ENCODE data around the gene DRD3. TPM values are rescaled to one million over a fixed set of nuclear protein-coding genes. Genes with fewer than 3 reads are reported as not detected.

The DRD3 gene
- total RNA-seq, 1 donor from 2014 or later = not detected

GRCh38 chr3:114151091-114151490, 27.8 kb downstream of the DRD3 start:
- H3K4me1 ChIP-seq (ENCODE audit: insufficient read depth, low read length) = no peaks in the 10 kb centered on the region
- Mint-ChIP-seq H3K27me3 (ENCODE audit: low read depth, unreplicated experiment) (peaks cover 22% of the 10 kb centered on the region), H3K36me3 (ENCODE audit: low read depth, unreplicated experiment) (no peaks in the 10 kb centered on the region), H3K4me1 (ENCODE audit: low read depth, unreplicated experiment) (no peaks in the 10 kb centered on the region), H3K4me3 (ENCODE audit: unreplicated experiment) (no peak overlapping the region), H3K27ac (ENCODE audit: unreplicated experiment) (no peak overlapping the region), H3K9me3 (ENCODE audit: unreplicated experiment) (no peaks in the 10 kb centered on the region)
- H3K4me2 ChIP-seq (ENCODE audit: low read length) = no peak overlapping the region
- H3K36me3 ChIP-seq (ENCODE audit: insufficient read depth, low read length) = no peaks in the 10 kb centered on the region
- no peak overlapping the region for H3K4me3 ChIP-seq (ENCODE audit: insufficient read depth, low read depth, low read length)
- DNase-seq (ENCODE audit: low read depth) (no peak), FAIRE-seq (no peak)
- H3K27me3 ChIP-seq (ENCODE audit: insufficient read depth, low read length) = peaks cover 4% of the 10 kb centered on the region
- TF ChIP-seq EZH2 (IDR thresholded peaks at IDR 0.05; ENCODE audit: insufficient read depth, low read length) (no peak), CTCF (IDR thresholded peaks at IDR 0.05; ENCODE audit: insufficient read depth, low read depth, low read length) (no peak)
- no peak overlapping the region for H2AFZ ChIP-seq (ENCODE audit: low read depth, low read length)
- no peak overlapping the region for H3K27ac ChIP-seq (ENCODE audit: low read depth, low read length)
- no peaks in the 10 kb centered on the region for H3K79me2 ChIP-seq (ENCODE audit: insufficient read depth, low read length)
- H3K9me3 ChIP-seq (ENCODE audit: insufficient read depth, low read depth, low read length) = no peaks in the 10 kb centered on the region
- no peaks in the 10 kb centered on the region for H4K20me1 ChIP-seq (ENCODE audit: insufficient read depth, low read length)
- H3K9ac ChIP-seq (ENCODE audit: low read length) = no peak overlapping the region

DNA sequence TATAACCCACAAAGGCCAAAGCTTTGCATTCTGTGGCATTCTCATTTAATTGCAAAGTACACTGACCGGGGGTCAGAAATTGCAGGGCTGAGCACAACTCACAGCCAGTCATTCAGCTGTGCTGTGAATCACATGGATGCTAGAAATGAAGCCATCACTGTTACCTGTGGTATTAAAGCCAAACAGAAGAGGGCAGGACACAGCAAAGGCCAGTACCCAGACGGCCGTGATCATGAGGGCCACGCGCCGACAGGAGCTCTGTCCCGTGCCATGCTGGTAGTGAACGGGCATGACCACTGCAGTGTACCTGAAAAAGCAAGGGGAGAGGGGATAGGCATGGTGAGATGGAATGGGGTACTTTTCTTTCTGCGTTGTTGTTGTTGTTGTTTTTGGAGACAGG, 31.6 kb downstream of the DRD3 start:
- H3K4me3 ChIP-seq (ENCODE audit: insufficient read depth, low read depth, low read length) = no peak overlapping the region
- Mint-ChIP-seq H3K9me3 (ENCODE audit: unreplicated experiment) (no peaks in the 10 kb centered on the region), H3K36me3 (ENCODE audit: low read depth, unreplicated experiment) (no peaks in the 10 kb centered on the region), H3K27me3 (ENCODE audit: low read depth, unreplicated experiment) (peaks cover 6% of the 10 kb centered on the region), H3K27ac (ENCODE audit: unreplicated experiment) (no peak overlapping the region), H3K4me3 (ENCODE audit: unreplicated experiment) (no peak overlapping the region), H3K4me1 (ENCODE audit: low read depth, unreplicated experiment) (peaks cover 10% of the 10 kb centered on the region)
- no peak overlapping the region for H3K4me2 ChIP-seq (ENCODE audit: low read length)
- H2AFZ ChIP-seq (ENCODE audit: low read depth, low read length) = no peak overlapping the region
- H3K9ac ChIP-seq (ENCODE audit: low read length) = no peak overlapping the region
- DNase-seq (ENCODE audit: low read depth) (no peak), FAIRE-seq (no peak)
- H4K20me1 ChIP-seq (ENCODE audit: insufficient read depth, low read length) = no peaks in the 10 kb centered on the region
- H3K79me2 ChIP-seq (ENCODE audit: insufficient read depth, low read length) = no peaks in the 10 kb centered on the region
- H3K4me1 ChIP-seq (ENCODE audit: insufficient read depth, low read length) = peaks cover 23% of the 10 kb centered on the region
- TF ChIP-seq EZH2 (IDR thresholded peaks at IDR 0.05; ENCODE audit: insufficient read depth, low read length) (no peak), CTCF (IDR thresholded peaks at IDR 0.05; ENCODE audit: insufficient read depth, low read depth, low read length) (no peak)
- no peak overlapping the region for H3K27ac ChIP-seq (ENCODE audit: low read depth, low read length)
- no peaks in the 10 kb centered on the region for H3K9me3 ChIP-seq (ENCODE audit: insufficient read depth, low read depth, low read length)
- no peaks in the 10 kb centered on the region for H3K36me3 ChIP-seq (ENCODE audit: insufficient read depth, low read length)
- no peaks in the 10 kb centered on the region for H3K27me3 ChIP-seq (ENCODE audit: insufficient read depth, low read length)

- H3K27ac Mint-ChIP-seq (ENCODE audit: unreplicated experiment) = no peak overlapping the region
- Histone ChIP-seq H3K36me3 (ENCODE audit: insufficient read depth, low read length) (no peaks in the 10 kb centered on the region), H3K4me1 (ENCODE audit: insufficient read depth, low read length) (peaks cover 23% of the 10 kb centered on the region), H3K27ac (ENCODE audit: low read depth, low read length) (peak overlapping the region; percentile 71), H3K27me3 (ENCODE audit: insufficient read depth, low read length) (no peaks in the 10 kb centered on the region), H3K9ac (ENCODE audit: low read length) (peak overlapping the region; percentile 53), H3K4me2 (ENCODE audit: low read length) (peak overlapping the region; percentile 63), H2AFZ (ENCODE audit: low read depth, low read length) (no peak overlapping the region), H4K20me1 (ENCODE audit: insufficient read depth, low read length) (no peaks in the 10 kb centered on the region), H3K9me3 (ENCODE audit: insufficient read depth, low read depth, low read length) (no peaks in the 10 kb centered on the region), H3K79me2 (ENCODE audit: insufficient read depth, low read length) (no peaks in the 10 kb centered on the region), H3K4me3 (ENCODE audit: insufficient read depth, low read depth, low read length) (no peak overlapping the region)
- H3K4me3 Mint-ChIP-seq (ENCODE audit: unreplicated experiment) = no peak overlapping the region
- peak; percentile 93 for FAIRE-seq
- no peak for TF ChIP-seq CTCF (IDR thresholded peaks at IDR 0.05; ENCODE audit: insufficient read depth, low read depth, low read length)
- no peak for TF ChIP-seq EZH2 (IDR thresholded peaks at IDR 0.05; ENCODE audit: insufficient read depth, low read length)
- peaks cover 3% of the 10 kb centered on the region for H3K27me3 Mint-ChIP-seq (ENCODE audit: low read depth, unreplicated experiment)
- H3K36me3 Mint-ChIP-seq (ENCODE audit: low read depth, unreplicated experiment) = no peaks in the 10 kb centered on the region
- peaks cover 10% of the 10 kb centered on the region for H3K4me1 Mint-ChIP-seq (ENCODE audit: low read depth, unreplicated experiment)
- no peaks in the 10 kb centered on the region for H3K9me3 Mint-ChIP-seq (ENCODE audit: unreplicated experiment)
- DNase-seq (ENCODE audit: low read depth) = peak; percentile 98
Measured at GRCh38 chr3:114144909-114145688, 33.8 kb downstream of the DRD3 start.

Data from astrocyte (in vitro differentiated cells and primary cell).